Measurements from ENCODE around the gene ANK3.

DNA sequence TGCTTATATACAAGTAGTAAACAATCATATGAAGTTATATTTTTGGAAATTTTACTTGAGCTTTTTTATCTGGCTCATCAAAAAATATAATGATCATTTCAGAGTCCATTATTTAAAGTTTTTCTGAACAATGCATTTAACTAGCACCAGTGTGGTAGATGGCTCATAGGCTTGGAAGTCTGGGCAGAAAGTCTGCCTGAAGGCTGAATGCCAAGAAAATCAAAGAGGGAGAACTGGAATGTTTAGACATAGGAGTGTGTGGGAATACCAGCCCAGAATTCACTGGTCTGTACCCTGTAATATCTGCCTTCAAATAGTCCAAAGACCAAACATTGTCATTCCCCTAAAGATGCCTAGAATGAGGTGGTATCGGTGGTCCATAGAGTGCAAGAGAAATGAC is 40.3 kb upstream of the ANK3 start:
- no peak for TF ChIP-seq SRF (IDR thresholded peaks at IDR 0.05; ENCODE audit: low read depth)
- TF ChIP-seq, protein P1, sequence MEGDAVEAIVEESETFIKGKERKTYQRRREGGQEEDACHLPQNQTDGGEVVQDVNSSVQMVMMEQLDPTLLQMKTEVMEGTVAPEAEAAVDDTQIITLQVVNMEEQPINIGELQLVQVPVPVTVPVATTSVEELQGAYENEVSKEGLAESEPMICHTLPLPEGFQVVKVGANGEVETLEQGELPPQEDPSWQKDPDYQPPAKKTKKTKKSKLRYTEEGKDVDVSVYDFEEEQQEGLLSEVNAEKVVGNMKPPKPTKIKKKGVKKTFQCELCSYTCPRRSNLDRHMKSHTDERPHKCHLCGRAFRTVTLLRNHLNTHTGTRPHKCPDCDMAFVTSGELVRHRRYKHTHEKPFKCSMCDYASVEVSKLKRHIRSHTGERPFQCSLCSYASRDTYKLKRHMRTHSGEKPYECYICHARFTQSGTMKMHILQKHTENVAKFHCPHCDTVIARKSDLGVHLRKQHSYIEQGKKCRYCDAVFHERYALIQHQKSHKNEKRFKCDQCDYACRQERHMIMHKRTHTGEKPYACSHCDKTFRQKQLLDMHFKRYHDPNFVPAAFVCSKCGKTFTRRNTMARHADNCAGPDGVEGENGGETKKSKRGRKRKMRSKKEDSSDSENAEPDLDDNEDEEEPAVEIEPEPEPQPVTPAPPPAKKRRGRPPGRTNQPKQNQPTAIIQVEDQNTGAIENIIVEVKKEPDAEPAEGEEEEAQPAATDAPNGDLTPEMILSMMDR (IDR thresholded peaks at IDR 0.05 in 2 of 3, conservative IDR thresholded peaks at IDR 0.05 in 1 of 3; ENCODE audit: borderline replicate concordance in 1 of 3, insufficient read depth in 1 of 3, low read depth in 2 of 3, low read length in 2 of 3): no peak
- no peak for TF ChIP-seq FOSL1 (IDR thresholded peaks at IDR 0.05; ENCODE audit: low read depth)
- no peak for TF ChIP-seq EZH2phosphoT487 (IDR thresholded peaks at IDR 0.05; ENCODE audit: borderline replicate concordance)
- TF ChIP-seq CBX3 (IDR thresholded peaks at IDR 0.05; ENCODE audit: low read depth): no peak
- no peak for TF ChIP-seq EGR1 (IDR thresholded peaks at IDR 0.05; ENCODE audit: low read depth)
- TF ChIP-seq RAD21 (IDR thresholded peaks at IDR 0.05; ENCODE audit: low read depth): no peak
- no peak for TF ChIP-seq POLR2A (IDR thresholded peaks at IDR 0.05; ENCODE audit: borderline replicate concordance, extremely low read depth, insufficient read depth, insufficient read length)
